DND-41 (cell line): Measurements from ENCODE around the gene CYB561D2.

Experiments
- ATAC-seq: fragments of 200-7000 bp; cut with Tn5 transposase; 3 replicates; pipeline ENCODE4 v1.9.1; 2021; ENCODE audit warnings: low read depth; ENCODE audit not compliant: insufficient read depth
- DNase-seq: peaks from one replicate; pipeline ENCODE4 v3.0.0-alpha.2; 2020
- H2AFZ ChIP-seq: 2 replicates; pipeline ENCODE4 v1.6.0; 2012; ENCODE audit warnings: low read depth, low read length
- H3K27ac ChIP-seq: 2 replicates; pipeline ENCODE4 v1.5.1; 2012; ENCODE audit warnings: low read length, inconsistent platforms
- H3K27me3 ChIP-seq: fragments of 200-600 bp; sonication (generic); 2 replicates; pipeline ENCODE4 v1.6.0; 2012; ENCODE audit warnings: low read length, mild to moderate bottlenecking, inconsistent platforms; ENCODE audit not compliant: insufficient read depth, poor library complexity
- H3K36me3 ChIP-seq: 2 replicates; pipeline ENCODE4 v1.5.1; 2012; ENCODE audit warnings: low read length, inconsistent platforms; ENCODE audit not compliant: insufficient read depth
- H3K4me1 ChIP-seq: 2 replicates; pipeline ENCODE4 v1.5.1; 2012; ENCODE audit warnings: mild to moderate bottlenecking, low read length; ENCODE audit not compliant: insufficient read depth
- H3K4me2 ChIP-seq: 2 replicates; pipeline ENCODE4 v1.6.0; 2012; ENCODE audit warnings: mild to moderate bottlenecking, moderate library complexity, low read length, inconsistent platforms; ENCODE audit not compliant: insufficient read depth
- H3K4me3 ChIP-seq, 2 experiments: fragments of 200-600 bp in 1 of 2; shearing (Covaris generic) in 1 of 2; 2 replicates each; pipeline ENCODE4 v1.5.1; 2012 to 2016; ENCODE audit warnings: inconsistent platforms in 2 of 2, low read length in 2 of 2, mild to moderate bottlenecking in 2 of 2, low read depth in 1 of 2, moderate library complexity in 1 of 2
- H3K79me2 ChIP-seq: 2 replicates; pipeline ENCODE4 v1.6.0; 2012; ENCODE audit warnings: low read length, inconsistent platforms; ENCODE audit not compliant: insufficient read depth
- H3K9ac ChIP-seq: 2 replicates; pipeline ENCODE4 v1.6.0; 2012; ENCODE audit warnings: low read depth, mild to moderate bottlenecking, inconsistent platforms, low read length, moderate library complexity
- H3K9me3 ChIP-seq: 2 replicates; pipeline ENCODE4 v1.5.1; 2012; ENCODE audit warnings: low read length, moderate library complexity, mild to moderate bottlenecking, inconsistent platforms; ENCODE audit not compliant: insufficient read depth, severe bottlenecking
- H4K20me1 ChIP-seq: 2 replicates; pipeline ENCODE4 v1.6.0; 2012; ENCODE audit warnings: low read length; ENCODE audit not compliant: insufficient read depth
- EZH2 ChIP-seq: IDR thresholded peaks from 3 replicates; pipeline ENCODE4 v1.6.1; 2012; ENCODE audit warnings: borderline replicate concordance, low read depth, mild to moderate bottlenecking, moderate library complexity, low read length, inconsistent platforms; ENCODE audit not compliant: severe bottlenecking
- TF ChIP-seq, protein P1 (sequence below): IDR thresholded peaks from 2 replicates; pipeline ENCODE4 v1.5.1; 2012; ENCODE audit warnings: borderline replicate concordance, low read length, moderate library complexity, mild to moderate bottlenecking; ENCODE audit not compliant: poor library complexity, severe bottlenecking; ENCODE audit errors: extremely low read depth

Gene CYB561D2

GRCh38 chr3:50324351-50325112, 26.1 kb upstream of the CYB561D2 start:
- DNase-seq: peak; percentile 71
- Histone ChIP-seq H3K36me3 (peaks cover 37% of the 10 kb centered on the region), H3K79me2 (peaks cover 36% of the 10 kb centered on the region), H2AFZ (no peak overlapping the region), H3K4me1 (peaks cover 58% of the 10 kb centered on the region), H3K4me2 (0 out of 2 replicates have a peak overlapping the region, but pooled peaks have one; percentile 1), H3K27ac (no peak overlapping the region; the same call in 1 of the 2 replicates), H3K9me3 (no peaks in the 10 kb centered on the region), H3K4me3 (no peak overlapping the region), H3K27me3 (no peaks in the 10 kb centered on the region), H3K9ac (0 out of 2 replicates have a peak overlapping the region, but pooled peaks have one; percentile 2), H4K20me1 (peaks cover 18% of the 10 kb centered on the region; the same call in 1 of the 2 replicates)
- TF ChIP-seq, protein P1, sequence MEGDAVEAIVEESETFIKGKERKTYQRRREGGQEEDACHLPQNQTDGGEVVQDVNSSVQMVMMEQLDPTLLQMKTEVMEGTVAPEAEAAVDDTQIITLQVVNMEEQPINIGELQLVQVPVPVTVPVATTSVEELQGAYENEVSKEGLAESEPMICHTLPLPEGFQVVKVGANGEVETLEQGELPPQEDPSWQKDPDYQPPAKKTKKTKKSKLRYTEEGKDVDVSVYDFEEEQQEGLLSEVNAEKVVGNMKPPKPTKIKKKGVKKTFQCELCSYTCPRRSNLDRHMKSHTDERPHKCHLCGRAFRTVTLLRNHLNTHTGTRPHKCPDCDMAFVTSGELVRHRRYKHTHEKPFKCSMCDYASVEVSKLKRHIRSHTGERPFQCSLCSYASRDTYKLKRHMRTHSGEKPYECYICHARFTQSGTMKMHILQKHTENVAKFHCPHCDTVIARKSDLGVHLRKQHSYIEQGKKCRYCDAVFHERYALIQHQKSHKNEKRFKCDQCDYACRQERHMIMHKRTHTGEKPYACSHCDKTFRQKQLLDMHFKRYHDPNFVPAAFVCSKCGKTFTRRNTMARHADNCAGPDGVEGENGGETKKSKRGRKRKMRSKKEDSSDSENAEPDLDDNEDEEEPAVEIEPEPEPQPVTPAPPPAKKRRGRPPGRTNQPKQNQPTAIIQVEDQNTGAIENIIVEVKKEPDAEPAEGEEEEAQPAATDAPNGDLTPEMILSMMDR: peak; percentile 92
- TF ChIP-seq EZH2: no peak
- peak; percentile 34 for ATAC-seq

DNA sequence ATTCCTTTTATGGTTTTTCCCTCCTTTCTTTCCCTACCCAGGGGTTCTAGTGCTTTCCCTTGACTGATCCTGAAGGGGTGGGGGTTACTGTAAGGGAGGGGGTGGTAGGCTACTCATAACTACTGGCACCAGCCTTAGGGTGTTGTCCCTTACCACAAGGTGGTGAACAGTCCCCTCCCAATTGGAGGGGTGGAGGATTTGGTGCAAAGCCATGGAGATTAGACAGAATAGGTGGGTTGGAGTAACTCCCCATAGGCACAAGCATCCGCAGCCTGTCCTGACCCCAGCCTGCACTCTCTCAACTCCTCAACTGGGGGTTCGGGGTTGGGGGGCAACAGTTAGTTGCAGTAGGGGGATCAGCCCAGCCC, 25.6 kb upstream of the CYB561D2 start:
- H3K36me3 ChIP-seq: peaks cover 37% of the 10 kb centered on the region
- DNase-seq (no peak), ATAC-seq (no peak)
- H3K9ac ChIP-seq: no peak overlapping the region
- peaks cover 15% of the 10 kb centered on the region; the same call in 1 of the 2 replicates for H4K20me1 ChIP-seq
- peaks cover 58% of the 10 kb centered on the region for H3K4me1 ChIP-seq
- H3K9me3 ChIP-seq: no peaks in the 10 kb centered on the region
- H3K27me3 ChIP-seq: no peaks in the 10 kb centered on the region
- H3K79me2 ChIP-seq: peaks cover 31% of the 10 kb centered on the region
- H3K4me3 ChIP-seq: no peak overlapping the region
- TF ChIP-seq EZH2: no peak
- TF ChIP-seq, protein P1: no peak
- H2AFZ ChIP-seq: no peak overlapping the region
- no peak overlapping the region for H3K4me2 ChIP-seq
- no peak overlapping the region for H3K27ac ChIP-seq

DNA sequence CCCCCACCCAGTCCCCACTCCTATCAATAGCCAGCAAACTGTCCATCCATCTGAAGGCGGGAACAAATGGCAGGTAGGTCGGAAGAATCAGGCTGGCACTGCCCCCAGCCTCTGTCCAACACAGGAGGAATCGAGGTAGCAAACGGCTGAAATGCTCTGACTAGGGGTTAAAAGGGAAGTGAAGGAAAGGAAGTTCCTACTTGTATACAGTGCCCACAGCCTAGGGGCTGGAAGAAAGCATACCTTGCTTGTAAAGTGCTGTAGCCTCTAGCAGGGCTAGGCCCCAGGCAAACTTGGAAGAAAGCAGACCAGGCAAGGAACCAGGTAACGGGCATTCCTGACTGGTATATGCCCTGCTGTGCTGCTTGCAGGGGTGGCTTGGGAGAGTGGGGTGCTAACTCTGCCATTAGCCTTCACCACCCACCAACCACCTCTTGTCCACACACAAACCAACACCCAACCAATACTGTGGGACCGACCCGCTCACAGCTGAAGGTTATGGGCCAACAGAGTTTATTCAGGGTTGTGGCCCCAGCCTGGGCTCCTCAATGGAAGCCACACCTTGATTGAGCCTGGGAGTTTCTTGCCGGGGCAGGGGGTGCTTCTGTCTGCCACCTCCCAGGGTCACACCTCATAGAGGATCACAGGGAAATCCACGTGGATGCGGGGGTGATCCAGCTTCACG, 25.0 kb upstream of the CYB561D2 start:
- peaks cover 30% of the 10 kb centered on the region for H3K79me2 ChIP-seq
- peak overlapping the region; percentile 21 for H3K9ac ChIP-seq
- peaks cover 40% of the 10 kb centered on the region for H3K36me3 ChIP-seq
- no peak overlapping the region for H3K27ac ChIP-seq
- H3K9me3 ChIP-seq: no peaks in the 10 kb centered on the region
- H4K20me1 ChIP-seq: peaks cover 17% of the 10 kb centered on the region; the same call in 1 of the 2 replicates
- DNase-seq (no peak), ATAC-seq (no peak)
- no peak overlapping the region for H2AFZ ChIP-seq
- TF ChIP-seq, protein P1: no peak
- TF ChIP-seq EZH2: no peak
- H3K4me3 ChIP-seq: no peak overlapping the region
- peak overlapping the region; percentile 23 for H3K4me2 ChIP-seq
- H3K27me3 ChIP-seq: no peaks in the 10 kb centered on the region
- H3K4me1 ChIP-seq: peaks cover 58% of the 10 kb centered on the region
